Heart left ventricle (tissue), 13 donors: ENCODE measurements around the gene SGPL1.

Source experiments
- CTCF ChIP-seq, 12 donors: fragments of 200-600 bp; sonication (generic) in 4 of 12; IDR thresholded peaks; one replicate each; pipeline versions ENCODE4 v1.5.0 to v1.8.0; 2018 to 2022; ENCODE audit warnings: antibody characterized with exemption in 12 of 12, mild to moderate bottlenecking in 5 of 12
- POLR2A ChIP-seq, 2 donors: fragments of 450-650 bp; IDR thresholded peaks; one replicate each; pipeline ENCODE4 v1.6.1; 2017; ENCODE audit warnings: antibody characterized with exemption in 2 of 2, mild to moderate bottlenecking in 2 of 2, moderate library complexity in 2 of 2
- donor health status: ischemic (EF 13 %, LVEDD 7.1; RV severe dilation, severe dysfunction).
- donor health status: DM: no; HTN: yes; CAD: no.
- donor health status: DM: no; HTN: no; CAD: no.
- donor health status: ischemic (EF 25% LVEDD 6.9; RV normal size, moderate dysfunction).
- donor health status: ischemic (EF 25% LVEDD 5.7; RV mildly dilated, moderate dysfunction).
- donor health status: ischemic (EF 35%, LVEDD 5.7; RV mildly dilated, moderate dysfunction).
- donor health status: nonischemic (EF 11% LVEDD 7.7; RV severe dilation, severe dysfunction).
- donor health status: DM: yes; HTN: yes; CAD: no.
- donor health status: PGD.
- donor health status: ischemic (EF 29% LVEDD 5.4; RV normal size, mild dysfunction).
- donor health status: nonischemic (EF 23%, LVEDD 6.1; RV moderate dilation, normal function).

DNA sequence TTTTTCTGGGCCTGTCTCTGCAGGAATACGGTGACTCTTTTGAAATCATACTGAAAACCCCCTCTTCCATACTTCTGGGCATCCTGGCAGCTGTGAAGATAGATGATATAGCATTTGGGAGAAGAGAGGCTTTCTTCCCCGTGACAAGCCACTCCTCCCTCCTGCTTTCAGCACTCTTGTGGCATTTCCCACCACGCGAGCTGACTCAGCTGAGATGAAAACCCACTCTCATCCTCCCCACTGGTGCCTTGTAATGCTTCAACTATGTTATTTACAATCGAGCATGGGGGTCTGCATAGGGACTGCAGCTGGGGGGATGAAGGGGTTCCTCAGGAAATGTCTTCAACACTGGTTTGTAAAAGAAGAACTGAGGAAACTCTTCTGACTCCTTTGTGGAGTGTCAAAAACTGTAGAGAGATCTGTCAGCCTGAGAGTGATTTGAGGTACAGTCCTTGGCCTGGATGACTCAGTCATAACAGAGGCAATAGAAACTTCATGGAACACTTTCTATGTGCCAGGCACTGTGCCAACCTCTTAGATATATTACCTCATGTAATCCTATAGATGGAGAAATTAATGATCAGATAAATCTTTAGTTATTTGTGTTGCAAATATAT lies 28.8 kb upstream of the SGPL1 start:
- TF ChIP-seq POLR2A (IDR thresholded peaks at IDR 0.05) (no peak), CTCF (IDR thresholded peaks at IDR 0.05) (no peak)
